IMR-90 (cell line): ENCODE results near the gene CYP2F1. TPM values are rescaled to one million over a fixed set of nuclear protein-coding genes. Genes with fewer than 3 reads are reported as not detected.

ENCODE experiments used
- polyA plus RNA-seq, 3 experiments: library from polyadenylated mRNA; depleted of rRNA; stranded (reverse); fragments of >200 nt; gene quantifications; 2 replicates each; pipeline ENCODE4 v1.2.3, GENCODE V29; 2012; ENCODE audit warnings: low replicate concordance in 1 of 3
- total RNA-seq: library from RNA; depleted of rRNA; stranded (reverse); fragments of >200 nt; gene quantifications from 2 replicates; pipeline ENCODE4 v1.2.3, GENCODE V29; 2012; rRNA removed

The CYP2F1 gene
- total and polyA plus RNA-seq, 2 of the 4 experiments (the other 2 are of a cell fraction): not detected

Other genes with a start within 250 kb of the CYP2F1 start
- gene CYP2A7, start 232.2 kb upstream of the CYP2F1 start, total RNA-seq: not detected in 2 replicates
- gene CYP2A7, start 232.2 kb upstream of the CYP2F1 start, polyA plus RNA-seq (2012; rRNA removed): not detected in 2 replicates
- not detected in 2 replicates for gene CYP2B6, start 123.2 kb upstream of the CYP2F1 start, total RNA-seq
- not detected in 2 replicates for gene CYP2B6, start 123.2 kb upstream of the CYP2F1 start, polyA plus RNA-seq (2012; rRNA removed)
- gene CYP2A13, start 26.0 kb upstream of the CYP2F1 start, total RNA-seq: not detected in 2 replicates
- not detected in 2 replicates for gene CYP2A13, start 26.0 kb upstream of the CYP2F1 start, polyA plus RNA-seq (2012; rRNA removed)
- gene CYP2S1, start 78.8 kb downstream of the CYP2F1 start, total RNA-seq: 0.54 and 0.83 TPM in 2 replicates
- gene CYP2S1, start 78.8 kb downstream of the CYP2F1 start, polyA plus RNA-seq (2012; rRNA removed): 0.98 and 2.1 TPM in 2 replicates
- gene AXL, start 104.8 kb downstream of the CYP2F1 start, total RNA-seq: 444 and 466 TPM in 2 replicates
- gene AXL, start 104.8 kb downstream of the CYP2F1 start, polyA plus RNA-seq (2012; rRNA removed): 212 and 235 TPM in 2 replicates
- gene HNRNPUL1, start 149.9 kb downstream of the CYP2F1 start, total RNA-seq: 50.7 and 56.1 TPM in 2 replicates
- gene HNRNPUL1, start 149.9 kb downstream of the CYP2F1 start, polyA plus RNA-seq (2012; rRNA removed): 67.3 and 68.1 TPM in 2 replicates
- 4.1 and 5.8 TPM in 2 replicates for gene CCDC97, start 195.7 kb downstream of the CYP2F1 start, total RNA-seq
- 11.0 and 11.9 TPM in 2 replicates for gene CCDC97, start 195.7 kb downstream of the CYP2F1 start, polyA plus RNA-seq (2012; rRNA removed)
- 3.2 and 3.9 TPM in 2 replicates for gene TGFB1, start 239.5 kb downstream of the CYP2F1 start, total RNA-seq
- 26.7 and 27.8 TPM in 2 replicates for gene TGFB1, start 239.5 kb downstream of the CYP2F1 start, polyA plus RNA-seq (2012; rRNA removed)
- gene B9D2, start 249.7 kb downstream of the CYP2F1 start, total RNA-seq: 4.7 and 6.1 TPM in 2 replicates
- 9.7 and 11.5 TPM in 2 replicates for gene B9D2, start 249.7 kb downstream of the CYP2F1 start, polyA plus RNA-seq (2012; rRNA removed)